NCI-H345 treated with DMSO at 0.1 percent for 48 hours (cell line): ENCODE results near the gene TRIM44.
"Not testable (repeated sequence)": the region's sequence is repeated elsewhere in the genome, so short reads cannot be mapped to it uniquely, and the experiment has no call there.

Experiments
- DNase-seq: peaks from one replicate; lab custom pipeline; 2025; ENCODE audit not compliant: unreplicated experiment; lab: John Stamatoyannopoulos, UW

The TRIM44 gene

DNA sequence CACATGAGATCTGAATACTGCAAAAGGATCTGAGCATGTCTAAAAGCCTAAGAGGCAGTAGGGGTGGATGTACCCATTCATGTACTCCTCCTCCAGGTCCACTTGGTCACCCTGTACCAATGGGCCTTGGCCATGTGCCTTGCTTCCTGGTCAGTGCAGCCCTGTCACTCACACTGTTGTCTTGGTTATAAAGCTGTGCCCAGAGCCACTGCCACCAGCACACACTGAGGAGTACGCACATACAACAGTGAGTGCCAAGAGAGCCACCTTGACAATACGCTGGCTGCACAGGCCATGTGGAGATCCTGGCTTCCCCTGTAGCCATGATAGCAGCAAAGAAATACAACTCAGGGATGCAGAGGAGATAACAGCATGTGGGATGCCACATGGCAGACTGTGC is 184.9 kb downstream of the TRIM44 start:
- DNase-seq: no peak

DNA sequence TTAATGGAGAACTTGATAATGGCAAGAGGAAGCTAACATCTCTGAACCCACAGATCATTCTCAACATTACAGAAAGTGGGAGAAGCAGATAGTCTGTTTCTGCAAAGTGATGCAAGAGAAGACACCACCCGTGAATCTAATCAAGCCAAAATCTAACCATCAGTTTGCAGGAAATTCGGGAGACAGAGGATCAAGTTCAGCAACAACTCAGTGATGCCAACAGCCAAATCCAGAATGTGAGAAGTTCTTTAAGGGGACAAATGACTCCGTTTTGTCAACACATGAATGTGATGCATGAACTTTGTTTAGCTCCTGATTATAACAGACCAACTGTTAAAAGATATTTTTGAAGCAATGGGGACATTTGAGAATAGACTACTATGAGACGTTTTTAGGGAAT is 186.0 kb downstream of the TRIM44 start:
- DNase-seq: no peak

DNA sequence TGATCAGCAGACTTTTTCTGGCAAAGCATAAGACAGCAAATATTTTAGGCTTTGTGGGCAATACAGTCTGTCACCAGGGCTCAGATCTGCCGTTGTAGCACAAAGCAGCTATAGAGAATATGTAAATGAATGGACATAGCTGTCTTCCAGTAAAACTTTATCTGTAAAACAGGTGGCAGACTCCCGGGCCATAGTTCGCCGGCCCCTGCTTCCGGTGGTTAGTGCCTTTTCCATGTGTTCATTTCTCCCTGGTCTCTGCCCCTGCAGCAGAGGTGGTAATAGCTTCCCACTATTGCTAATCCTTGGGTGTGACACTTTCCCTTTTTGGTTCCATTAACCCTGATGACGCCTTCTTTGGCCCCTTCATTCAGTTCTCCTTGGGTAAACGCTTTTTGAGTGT is 187.6 kb downstream of the TRIM44 start:
- DNase-seq: no peak

DNA sequence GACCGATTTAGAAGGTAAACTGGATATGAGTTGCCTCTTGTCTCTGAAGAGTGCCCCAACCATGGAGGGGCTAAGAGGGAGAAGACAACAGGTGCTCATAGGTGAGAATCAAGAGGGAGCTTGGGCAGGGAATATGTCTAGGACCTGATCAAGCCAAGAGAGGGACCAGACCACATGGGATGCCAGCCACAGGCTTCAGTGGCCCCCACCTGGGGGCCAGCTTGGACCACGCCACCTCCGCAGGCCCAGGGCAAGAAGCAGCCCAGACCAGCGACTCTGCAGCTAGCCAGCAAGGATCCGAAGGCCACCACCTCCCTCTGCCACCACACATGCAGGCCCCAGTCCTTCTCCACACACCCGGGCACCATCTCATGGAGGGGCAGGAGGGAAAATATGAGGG is 188.8 kb downstream of the TRIM44 start:
- DNase-seq: no peak

DNA sequence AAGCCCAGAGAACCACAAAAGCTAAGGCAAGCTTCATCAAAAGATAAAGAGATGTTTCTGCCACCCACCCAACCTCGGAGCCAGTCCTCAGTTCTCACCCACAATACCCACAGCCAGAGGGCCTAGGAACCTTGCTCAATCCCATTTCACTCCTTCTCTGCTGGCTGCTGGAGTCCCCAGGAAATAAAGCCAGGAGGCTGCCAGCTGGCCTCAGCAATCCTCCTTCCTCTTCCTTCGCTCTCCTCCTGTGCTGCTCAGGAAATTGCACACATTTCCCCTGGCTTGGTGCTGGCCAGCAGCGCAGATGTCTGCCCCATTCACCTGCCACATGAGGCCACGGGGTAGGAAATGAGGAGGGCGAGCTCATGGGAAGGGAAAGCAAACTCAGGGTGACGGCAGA is 189.5 kb downstream of the TRIM44 start:
- DNase-seq: no peak

DNA sequence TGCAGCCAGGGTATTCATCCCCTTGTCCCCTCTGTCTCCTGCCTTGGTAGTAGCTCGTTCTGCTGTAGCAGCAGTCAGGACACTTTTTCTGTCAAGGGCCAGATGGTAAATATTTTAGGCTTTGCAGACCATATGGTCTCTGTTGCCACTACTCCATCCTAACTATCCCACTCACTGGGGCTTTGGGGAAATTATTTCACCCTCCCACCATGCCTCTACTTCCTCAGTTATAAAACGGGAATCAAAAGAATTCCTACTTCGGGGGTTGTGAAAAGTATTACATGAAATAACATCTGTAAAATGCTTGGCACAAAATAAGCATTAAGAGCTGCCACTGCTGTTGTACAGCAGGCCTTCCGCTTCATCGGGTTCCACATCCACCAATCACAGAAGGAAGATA is 191.4 kb downstream of the TRIM44 start:
- no peak for DNase-seq

DNA sequence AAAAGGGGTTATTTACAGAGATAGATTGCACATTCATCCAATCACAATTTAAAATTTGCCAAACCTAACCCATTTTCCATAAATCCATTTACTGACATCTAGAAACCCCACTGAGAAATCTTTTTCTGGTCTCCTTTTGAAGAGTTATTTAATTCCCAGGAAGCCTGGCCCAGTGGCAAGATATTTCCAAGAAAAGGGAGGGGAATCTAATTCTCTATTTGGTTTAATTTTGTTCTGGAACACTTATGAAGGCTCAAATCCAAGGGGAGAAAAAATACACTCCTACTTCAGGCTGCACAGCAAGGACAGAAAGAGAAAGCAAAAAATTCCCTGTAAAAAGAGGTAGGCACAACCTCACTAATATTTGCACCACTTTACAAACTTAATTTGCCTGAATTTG is 193.1 kb downstream of the TRIM44 start:
- no peak for DNase-seq

DNA sequence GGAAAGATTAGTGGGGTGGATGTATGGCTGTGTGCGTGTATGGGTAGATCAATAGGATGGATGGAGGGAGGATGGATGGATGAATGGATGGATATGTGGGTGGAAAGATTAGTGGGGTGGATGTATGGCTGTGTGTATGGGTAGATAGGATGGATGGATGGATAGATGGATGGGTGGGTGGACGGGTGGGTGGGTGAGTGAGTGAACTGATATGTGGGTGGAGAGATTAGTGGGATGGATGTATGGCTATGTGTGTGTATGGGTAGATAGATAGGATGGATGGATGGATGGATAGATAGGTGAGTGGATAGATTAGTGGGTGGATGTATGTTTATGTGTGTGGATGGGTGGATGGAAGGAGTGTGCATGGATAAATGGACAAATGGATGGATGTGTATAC is 193.7 kb downstream of the TRIM44 start:
- no peak for DNase-seq

DNA sequence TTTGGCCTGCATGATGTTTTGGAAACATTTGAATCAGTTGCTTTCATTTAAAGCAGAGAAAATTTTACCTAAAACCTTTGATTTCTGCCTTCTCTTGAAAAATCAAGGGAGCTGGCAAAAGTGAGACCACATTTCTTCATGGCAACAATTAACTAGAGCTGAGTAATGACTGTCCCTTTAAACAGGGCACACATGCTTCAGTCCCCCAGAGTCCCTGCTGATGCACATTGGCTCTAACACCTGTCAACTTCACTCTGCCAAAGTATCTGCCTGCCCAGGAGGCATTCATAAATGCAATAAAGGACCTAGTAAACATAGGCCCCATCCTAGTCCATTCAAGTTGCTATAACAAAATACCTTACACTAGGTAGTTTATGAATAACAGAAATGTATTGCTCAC is 194.2 kb downstream of the TRIM44 start:
- DNase-seq: peak; percentile 28

DNA sequence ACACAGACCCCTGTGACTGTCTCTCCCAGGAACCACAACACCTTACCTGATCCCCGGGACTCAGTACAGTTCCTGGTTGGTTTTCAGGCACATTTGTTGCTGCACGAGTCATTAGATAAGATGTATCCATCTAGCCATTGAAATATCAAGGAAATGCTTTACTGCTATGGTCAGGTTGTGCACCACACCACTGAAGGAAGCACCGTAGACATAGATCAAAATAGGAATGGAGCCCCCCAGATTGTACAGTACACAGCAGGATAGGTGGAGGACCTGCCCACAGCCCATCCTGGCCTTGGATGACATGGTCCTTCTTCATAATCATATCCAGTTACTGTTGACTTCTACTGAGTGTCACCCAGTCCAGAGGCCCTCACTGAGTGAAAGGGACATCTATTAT is 195.3 kb downstream of the TRIM44 start:
- DNase-seq: no peak

DNA sequence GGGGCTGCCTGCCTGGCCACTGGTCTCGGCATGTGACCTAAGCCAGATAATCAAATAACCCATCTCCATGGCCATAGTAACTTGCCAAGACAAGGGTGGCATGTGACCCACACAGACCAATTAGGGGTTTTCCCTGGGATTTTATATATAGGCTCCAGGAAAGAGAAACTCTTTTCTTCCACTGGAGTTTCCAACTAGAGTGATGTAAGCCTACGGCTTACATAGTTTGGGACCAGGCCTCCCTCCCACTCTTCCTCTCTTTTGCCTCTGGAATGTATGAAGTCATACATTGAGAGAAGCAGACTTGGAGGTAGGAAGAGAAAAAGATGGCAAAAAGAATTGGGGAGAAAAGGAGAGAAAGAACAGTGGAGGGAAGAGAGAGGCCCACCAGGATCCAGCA is 196.7 kb downstream of the TRIM44 start:
- no peak for DNase-seq

DNA sequence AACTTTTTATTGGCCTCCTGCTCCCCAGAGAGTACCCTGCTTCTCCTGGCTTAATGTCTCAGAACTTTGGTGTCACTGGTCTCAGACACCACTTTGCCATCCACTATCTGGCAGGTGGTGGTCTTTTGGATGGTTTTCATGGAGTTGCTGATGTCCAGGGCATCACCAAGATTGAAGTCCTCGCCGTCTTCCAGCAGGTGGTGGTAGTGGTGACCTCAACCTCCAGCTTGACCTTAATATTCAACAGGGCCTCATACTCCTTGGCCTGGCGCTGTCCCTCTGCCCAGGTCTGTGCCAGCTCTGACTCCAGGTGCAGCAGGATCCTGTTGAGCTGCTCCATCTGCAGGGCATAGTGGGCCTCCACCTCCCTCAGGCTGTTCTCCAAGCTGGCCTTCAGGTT is 197.6 kb downstream of the TRIM44 start:
- DNase-seq: not testable (repeated sequence)

DNA sequence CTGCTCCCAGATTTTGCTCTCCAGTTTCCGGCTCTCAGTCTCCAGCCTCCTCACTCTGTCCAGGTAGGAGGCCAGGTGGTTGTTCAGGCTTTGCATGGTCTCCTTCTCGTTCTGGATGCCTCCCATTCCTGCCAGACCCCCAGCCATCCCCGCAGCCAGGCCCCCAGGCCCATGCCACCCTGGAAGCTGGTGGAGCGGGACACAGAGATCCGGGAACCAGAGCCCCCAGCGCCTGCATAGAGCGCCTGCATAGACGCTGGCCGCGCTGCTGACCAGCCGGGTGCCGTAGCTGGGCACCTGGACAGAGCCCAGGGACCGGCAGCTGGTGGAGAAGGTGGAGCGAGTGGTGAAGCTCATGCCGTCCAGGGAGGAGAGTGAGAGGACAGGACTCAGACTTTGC is 198.6 kb downstream of the TRIM44 start:
- no peak for DNase-seq

DNA sequence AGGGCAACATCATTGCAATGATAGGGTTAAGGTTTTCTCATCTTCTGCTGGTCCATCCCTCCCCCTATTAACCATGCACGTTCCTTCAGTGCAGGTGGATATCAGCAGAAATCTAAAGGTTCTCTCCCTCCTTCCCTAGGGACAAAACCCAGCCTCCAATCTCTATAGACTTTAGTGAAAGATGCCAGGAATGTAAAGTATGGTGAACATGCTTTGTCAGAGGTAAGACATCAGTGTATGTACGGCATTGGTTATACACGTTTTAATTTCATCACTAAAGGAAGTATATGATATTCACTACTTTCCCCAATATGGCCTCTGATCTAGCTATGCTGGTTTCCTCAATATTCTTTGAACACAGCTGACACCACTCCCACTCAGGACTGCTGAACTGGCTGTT is 200.1 kb downstream of the TRIM44 start:
- DNase-seq: no peak

DNA sequence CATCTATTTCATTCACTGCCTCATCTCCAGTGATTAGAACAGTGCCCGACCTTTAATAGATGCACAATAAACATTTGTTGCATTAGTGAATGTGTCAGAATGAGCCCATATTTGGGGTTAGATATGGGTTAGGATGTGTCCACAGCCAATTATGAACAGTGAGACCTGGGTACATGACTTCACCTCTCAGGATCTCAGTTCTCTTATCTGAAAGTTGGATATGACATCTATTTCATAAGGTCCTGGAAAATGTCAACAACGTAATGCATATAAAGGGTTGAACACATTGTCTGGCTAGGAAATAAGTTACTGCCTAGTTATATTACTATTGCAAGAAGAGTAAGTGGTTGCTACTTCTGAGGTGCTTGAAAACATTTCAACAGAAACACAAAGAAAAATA is 201.6 kb downstream of the TRIM44 start:
- DNase-seq: no peak

DNA sequence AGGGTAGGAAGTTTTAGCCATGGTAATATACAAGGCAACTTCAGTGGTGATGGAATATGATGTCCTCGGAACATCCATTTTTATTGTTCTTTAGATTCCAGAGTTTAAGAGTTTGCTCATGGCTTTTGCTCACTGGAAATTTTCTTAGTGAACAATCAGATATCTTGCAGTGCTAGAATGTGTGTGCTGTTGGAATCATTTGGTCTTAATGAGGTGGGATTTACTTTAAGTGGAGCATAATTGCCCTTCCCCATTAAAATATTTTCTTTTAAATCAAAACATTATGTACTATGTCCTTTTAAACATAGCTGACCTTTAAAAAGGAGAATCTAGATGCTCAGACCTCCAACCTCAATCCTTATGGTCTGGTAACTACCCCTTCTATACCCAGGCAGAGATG is 204.0 kb downstream of the TRIM44 start:
- DNase-seq: no peak
